Brain microvascular endothelial cell (primary cell): ENCODE results near the gene CNDP2.

Experiments
- DNase-seq: peaks from one replicate; pipeline ENCODE4 v3.0.0-alpha.2; 2020
- H3K27ac ChIP-seq: fragments of 250-450 bp; sonication (Bioruptor Pico); 2 replicates; pipeline ENCODE4 v1.5.1; 2020; ENCODE audit warnings: mild to moderate bottlenecking, moderate library complexity
- H3K27me3 ChIP-seq: fragments of 250-450 bp; sonication (Bioruptor Pico); replicated peaks from 2 replicates; pipeline ENCODE4 v1.5.1; 2020; ENCODE audit warnings: mild to moderate bottlenecking
- H3K36me3 ChIP-seq: fragments of 250-450 bp; sonication (Bioruptor Pico); replicated peaks from 2 replicates; pipeline ENCODE4 v1.5.1; 2020; ENCODE audit warnings: mild to moderate bottlenecking
- H3K4me3 ChIP-seq: 2 replicates; pipeline ENCODE4 v1.5.1; 2011; ENCODE audit warnings: low read depth, mild to moderate bottlenecking, control low read depth, low read length, moderate library complexity
- in situ Hi-C: cut with HindIII; loops from 2 replicates; pipeline ENCODE4 v1.10.0; 2017; ENCODE audit warnings: low sequenced_read_pairs, low pct_ligation_motif_present
- TF ChIP-seq, protein P1 (sequence below): IDR thresholded peaks from 2 replicates; pipeline ENCODE4 v1.5.1; 2011; ENCODE audit warnings: low read depth, mild to moderate bottlenecking, moderate library complexity, low read length, control low read depth, inconsistent platforms; ENCODE audit errors: missing control alignments

CNDP2 gene

DNA sequence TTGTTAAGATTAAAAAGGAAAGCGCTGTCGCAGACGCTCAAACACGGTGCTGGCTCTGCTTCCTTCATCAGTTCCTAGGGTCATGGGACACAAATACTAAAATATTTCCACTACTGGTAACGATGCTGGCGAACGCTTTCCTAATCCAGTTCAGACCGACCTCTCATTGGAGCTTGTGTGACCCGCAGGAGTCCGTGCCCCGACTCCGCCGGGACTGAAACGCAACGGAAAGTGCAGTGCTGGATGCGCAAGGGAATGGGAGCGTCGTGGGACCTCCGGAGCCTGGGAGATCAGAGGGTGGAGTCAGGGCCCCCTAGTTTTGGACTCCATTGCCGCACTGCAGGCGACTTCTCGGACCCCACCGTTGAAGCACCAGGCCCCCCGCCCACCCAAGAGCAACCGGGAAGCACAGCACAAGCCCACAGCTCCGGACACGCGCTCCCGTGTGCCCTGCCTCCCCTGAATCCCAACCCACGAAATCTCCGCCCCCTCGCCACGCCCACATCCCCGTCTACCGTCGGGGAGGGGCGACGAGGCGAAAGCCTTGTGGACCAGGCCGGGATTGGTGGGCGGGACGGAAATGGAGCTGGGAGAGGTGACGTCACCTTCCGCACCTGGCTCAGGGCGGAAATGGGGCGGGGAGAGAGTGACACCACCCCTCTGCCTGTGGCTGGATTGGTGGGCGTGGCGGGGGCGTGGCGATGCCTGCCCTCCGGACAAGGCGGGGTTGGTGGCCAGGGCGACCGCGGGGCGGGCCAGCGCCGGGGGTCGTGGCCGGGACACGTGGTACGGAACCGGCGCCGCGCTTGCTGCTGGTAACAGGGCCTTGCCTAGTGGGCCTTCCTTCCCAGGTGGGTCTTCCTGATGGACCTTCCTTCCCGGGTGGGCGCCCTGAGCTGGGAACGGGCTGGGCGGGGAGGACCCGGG lies at the start of gene CNDP2:
Gene CNDP2, plus strand, starts transcription at position 783 of the 927 bp plus-strand sequence. CDS start 3,611 bp downstream, outside the sequence.
- Histone ChIP-seq H3K27ac (peak within 1 kb of the TSS; percentile 86), H3K27me3 (no peaks in the 10 kb centered on the region), H3K36me3 (no peaks in the 10 kb centered on the region), H3K4me3 (peak within 1 kb of the TSS; percentile 91)
- peak; percentile 98 for DNase-seq
- in situ Hi-C loops: no loop called here
- TF ChIP-seq, protein P1, sequence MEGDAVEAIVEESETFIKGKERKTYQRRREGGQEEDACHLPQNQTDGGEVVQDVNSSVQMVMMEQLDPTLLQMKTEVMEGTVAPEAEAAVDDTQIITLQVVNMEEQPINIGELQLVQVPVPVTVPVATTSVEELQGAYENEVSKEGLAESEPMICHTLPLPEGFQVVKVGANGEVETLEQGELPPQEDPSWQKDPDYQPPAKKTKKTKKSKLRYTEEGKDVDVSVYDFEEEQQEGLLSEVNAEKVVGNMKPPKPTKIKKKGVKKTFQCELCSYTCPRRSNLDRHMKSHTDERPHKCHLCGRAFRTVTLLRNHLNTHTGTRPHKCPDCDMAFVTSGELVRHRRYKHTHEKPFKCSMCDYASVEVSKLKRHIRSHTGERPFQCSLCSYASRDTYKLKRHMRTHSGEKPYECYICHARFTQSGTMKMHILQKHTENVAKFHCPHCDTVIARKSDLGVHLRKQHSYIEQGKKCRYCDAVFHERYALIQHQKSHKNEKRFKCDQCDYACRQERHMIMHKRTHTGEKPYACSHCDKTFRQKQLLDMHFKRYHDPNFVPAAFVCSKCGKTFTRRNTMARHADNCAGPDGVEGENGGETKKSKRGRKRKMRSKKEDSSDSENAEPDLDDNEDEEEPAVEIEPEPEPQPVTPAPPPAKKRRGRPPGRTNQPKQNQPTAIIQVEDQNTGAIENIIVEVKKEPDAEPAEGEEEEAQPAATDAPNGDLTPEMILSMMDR: no peak

DNA sequence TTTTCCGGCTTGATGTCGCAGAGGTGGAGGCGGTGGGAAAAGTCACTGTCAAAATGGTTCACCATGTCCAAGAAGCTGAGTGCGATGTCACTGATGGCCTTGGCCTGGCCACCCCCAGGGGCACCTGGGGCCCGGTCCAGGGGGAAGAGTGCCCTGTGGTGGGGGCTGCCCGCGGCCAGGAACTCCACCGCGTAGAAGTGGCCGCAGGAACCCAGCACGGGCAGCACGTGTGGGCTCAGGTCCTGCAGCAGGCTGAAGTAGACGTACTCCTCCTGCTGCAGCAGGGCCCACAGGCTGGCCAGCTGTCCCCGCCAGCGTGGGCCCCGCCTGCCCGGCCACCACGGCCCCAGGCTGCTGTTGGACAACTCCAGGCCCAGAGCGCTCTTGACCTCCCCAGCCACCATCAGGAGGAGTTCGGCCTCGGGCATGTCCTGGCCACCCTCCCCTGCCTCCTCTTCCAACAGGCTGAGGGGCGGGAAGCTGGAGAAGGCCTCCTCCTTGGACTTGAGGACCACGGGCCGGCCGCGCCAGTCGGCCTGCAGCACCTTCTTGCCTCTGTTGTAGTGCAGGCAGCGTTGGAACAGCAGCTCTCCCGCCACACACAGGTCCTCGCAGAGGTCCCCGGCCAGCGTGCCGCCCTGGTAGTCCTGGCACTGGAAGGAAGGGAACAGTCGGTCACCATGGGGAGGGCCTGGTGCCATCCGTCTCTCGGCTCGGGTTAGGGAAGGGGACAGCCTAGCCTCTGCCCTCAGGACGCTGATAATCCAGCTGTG lies 49.3 kb upstream of the CNDP2 start:
- no peak overlapping the region for H3K27ac ChIP-seq
- H3K36me3 ChIP-seq: no peaks in the 10 kb centered on the region
- TF ChIP-seq, protein P1: no peak
- DNase-seq: no peak
- no peak overlapping the region for H3K4me3 ChIP-seq
- in situ Hi-C loops: no loop called here
- H3K27me3 ChIP-seq: no peaks in the 10 kb centered on the region

DNA sequence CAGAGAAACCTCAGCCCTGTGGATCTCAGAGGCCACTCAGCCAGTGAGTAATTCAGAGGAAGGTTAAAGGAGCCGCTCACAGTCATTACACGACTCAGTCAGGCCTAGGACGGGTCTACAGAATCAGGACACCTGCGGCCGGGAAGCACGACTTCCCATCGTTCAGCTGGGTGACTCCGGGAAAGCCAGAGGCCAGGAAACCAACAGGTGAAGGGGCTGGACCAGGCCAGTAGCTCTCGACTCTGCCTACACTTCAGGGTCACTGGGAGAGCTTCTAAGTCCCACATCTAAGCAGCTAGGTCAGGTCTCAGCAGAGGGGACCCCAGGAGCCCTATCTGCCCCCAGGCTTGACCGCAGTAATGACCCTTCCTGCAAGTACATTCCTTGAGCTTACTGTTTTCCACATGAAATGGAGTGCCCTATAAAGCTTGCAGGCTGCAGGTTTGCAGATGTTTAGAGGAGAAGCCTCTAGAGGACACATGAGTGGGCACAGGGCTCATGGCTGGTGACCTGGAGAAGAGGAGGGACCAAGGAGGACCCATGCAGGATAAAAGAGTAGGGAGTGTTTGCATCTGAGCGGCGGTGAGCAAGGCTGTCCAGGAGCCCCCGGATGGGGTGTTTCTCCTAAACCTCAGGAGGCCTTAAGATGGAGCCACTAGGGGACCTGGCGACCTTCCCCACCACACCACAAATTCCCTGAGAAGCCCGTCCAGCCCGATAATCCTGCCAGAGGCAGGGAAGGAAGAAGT lies 48.6 kb upstream of the CNDP2 start:
- TF ChIP-seq, protein P1: no peak
- Histone ChIP-seq H3K4me3 (no peak overlapping the region), H3K27ac (no peak overlapping the region), H3K27me3 (no peaks in the 10 kb centered on the region), H3K36me3 (no peaks in the 10 kb centered on the region)
- in situ Hi-C loops: no loop called here
- DNase-seq: no peak

DNA sequence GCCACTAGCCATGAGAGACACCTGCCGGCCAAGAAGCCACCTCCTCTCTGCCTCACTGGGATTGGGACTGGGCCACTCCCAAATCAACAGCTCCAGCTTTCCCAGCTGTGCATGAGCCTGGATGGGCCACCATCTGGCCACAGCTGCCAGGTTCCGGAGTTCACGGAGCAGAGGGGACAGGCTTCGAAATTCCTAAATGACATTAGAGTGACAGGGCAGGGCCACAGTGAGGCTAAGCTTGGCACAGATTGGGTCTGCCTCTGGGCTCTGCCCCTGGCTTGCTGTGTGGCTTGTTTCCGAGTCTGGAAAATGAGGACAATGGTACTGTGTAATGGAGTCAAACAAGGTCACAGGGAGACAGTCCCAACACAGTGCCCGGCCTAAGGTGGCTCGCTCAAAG lies 45.5 kb upstream of the CNDP2 start:
- TF ChIP-seq, protein P1: no peak
- no peak for DNase-seq
- Histone ChIP-seq H3K4me3 (no peak overlapping the region), H3K27me3 (peaks cover 6% of the 10 kb centered on the region), H3K27ac (no peak overlapping the region), H3K36me3 (no peaks in the 10 kb centered on the region)
- in situ Hi-C loops: loop anchor here (25.0 kb wide), 1 partner anchor 112 kb away; no protein-coding TSS in a partner anchor

DNA sequence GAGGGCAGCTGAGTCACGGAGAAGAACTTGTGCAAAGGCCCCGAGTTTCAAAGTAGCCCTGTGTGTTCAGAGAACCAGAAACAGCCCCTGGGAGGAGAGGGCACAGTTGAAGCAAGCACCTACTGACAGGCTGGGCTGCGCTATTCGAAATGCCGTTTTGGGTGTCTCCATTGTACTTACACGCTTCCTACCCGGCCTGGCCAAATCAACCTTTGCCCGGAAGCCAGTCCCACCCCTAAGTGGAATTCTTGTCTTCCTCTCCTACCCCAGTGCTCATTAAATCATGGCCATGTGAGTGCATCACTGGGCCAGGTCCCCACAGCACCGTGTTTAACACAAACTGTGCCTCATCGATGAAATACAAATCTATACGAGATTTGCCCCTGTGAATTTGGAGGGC lies 45.0 kb upstream of the CNDP2 start:
- Histone ChIP-seq H3K36me3 (no peaks in the 10 kb centered on the region), H3K27ac (no peak overlapping the region), H3K27me3 (peaks cover 11% of the 10 kb centered on the region), H3K4me3 (no peak overlapping the region)
- TF ChIP-seq, protein P1: no peak
- no peak for DNase-seq
- in situ Hi-C loops: loop anchor here (25.0 kb wide), 1 partner anchor 111 kb away; no protein-coding TSS in a partner anchor
